Measurements from ENCODE around the gene PIP4K2A. TPM values are rescaled to one million over a fixed set of nuclear protein-coding genes. Genes with fewer than 3 reads are reported as not detected.
A peak's percentile ranks its signal among the peaks of the same experiment; 100 is the strongest.

The PIP4K2A gene
- total RNA-seq, 2 experiments from 2014 or later, result 108 to 115 TPM

GRCh38 chr10:22601618-22602017 lies 112.8 kb downstream of the PIP4K2A start:
- CTCF ChIA-PET, result interaction anchor here (1.0 to 4.8 kb wide), 5 partner anchors 10 to 53 kb away, joined by 3 to 24 read pairs (median 4); no protein-coding TSS in a partner anchor
- no peak for ATAC-seq

GRCh38 chr10:22599636-22600228 lies 114.6 kb downstream of the PIP4K2A start:
- Mint-ChIP-seq H3K9me3 (no peaks in the 10 kb centered on the region), H3K4me1 (ENCODE audit: low read depth) (peaks cover 83% of the 10 kb centered on the region), H3K4me3 (no peak overlapping the region), H3K27ac (peak overlapping the region; percentile 76), H3K36me3 (ENCODE audit: low read depth) (peaks cover 50% of the 10 kb centered on the region), H3K27me3 (no peaks in the 10 kb centered on the region)
- POLR2A ChIA-PET, result interaction anchor here (1.4 to 2.7 kb wide), 3 partner anchors 10 to 82 kb away, joined by 4 to 9 read pairs (median 8); no protein-coding TSS in a partner anchor
- no peak for TF ChIP-seq CTCF (IDR thresholded peaks at IDR 0.05)
- ATAC-seq (no peak), DNase-seq (no peak)
- intact Hi-C loops (cut with micrococcal nuclease), result loop anchor here (5.0 kb wide), 1 partner anchor 113 kb away; the partner anchor contains the start of gene PIP4K2A
- CTCF ChIA-PET, result interaction anchor here (0.9 to 4.8 kb wide), 6 partner anchors 9 to 389 kb away, joined by 3 to 24 read pairs (median 3); no protein-coding TSS in a partner anchor

More at GRCh38 chr10:22601618-22602017, 112.8 kb downstream of the PIP4K2A start:
- DNase-seq, result no peak
- peaks cover 54% of the 10 kb centered on the region for H3K36me3 Mint-ChIP-seq (ENCODE audit: low read depth)
- no peak for TF ChIP-seq CTCF (IDR thresholded peaks at IDR 0.05)
- POLR2A ChIA-PET, result interaction anchor here (1.3 to 2.7 kb wide), 5 partner anchors 10 to 95 kb away, joined by 3 to 11 read pairs (median 8); no protein-coding TSS in a partner anchor
- peak overlapping the region; percentile 85 for H3K27ac Mint-ChIP-seq
- intact Hi-C loops (cut with micrococcal nuclease), result loop anchor here (5.0 kb wide), 1 partner anchor 111 kb away; the partner anchor contains the start of gene PIP4K2A
- no peaks in the 10 kb centered on the region for H3K27me3 Mint-ChIP-seq
- no peaks in the 10 kb centered on the region for H3K9me3 Mint-ChIP-seq
- peaks cover 91% of the 10 kb centered on the region for H3K4me1 Mint-ChIP-seq (ENCODE audit: low read depth)
- no peak overlapping the region for H3K4me3 Mint-ChIP-seq

- no peaks in the 10 kb centered on the region for H3K9me3 Mint-ChIP-seq
- intact Hi-C loops (cut with micrococcal nuclease), result no loop called here
- peak; percentile 37 for ATAC-seq
- POLR2A ChIA-PET, result interaction anchor here (1.1 to 2.2 kb wide), 3 partner anchors 11 to 25 kb away, joined by 3 to 8 read pairs (median 4); no protein-coding TSS in a partner anchor
- DNase-seq, result no peak
- no peak overlapping the region for H3K4me3 Mint-ChIP-seq
- CTCF ChIA-PET, result interaction anchor here (1.0 to 4.8 kb wide), 5 partner anchors 12 to 390 kb away, joined by 3 to 24 read pairs (median 3); no protein-coding TSS in a partner anchor
- no peaks in the 10 kb centered on the region for H3K27me3 Mint-ChIP-seq
- H3K27ac Mint-ChIP-seq, result peak overlapping the region; percentile 75
- no peak for TF ChIP-seq CTCF (IDR thresholded peaks at IDR 0.05)
- H3K36me3 Mint-ChIP-seq (ENCODE audit: low read depth), result peaks cover 44% of the 10 kb centered on the region
- peaks cover 79% of the 10 kb centered on the region for H3K4me1 Mint-ChIP-seq (ENCODE audit: low read depth)
These were observed 115.3 kb downstream of the PIP4K2A start for GRCh38 chr10:22599048-22599561.

GRCh38 chr10:22598478-22598877 lies 115.9 kb downstream of the PIP4K2A start:
- POLR2A ChIA-PET, result interaction anchor here (0.9 to 1.1 kb wide), 2 partner anchors 12 to 26 kb away, joined by 3 read pairs; no protein-coding TSS in a partner anchor
- H3K27ac Mint-ChIP-seq, result peak overlapping the region; percentile 80
- CTCF ChIA-PET, result interaction anchor here (1.2 to 4.8 kb wide), 2 partner anchors 13 to 24 kb away, joined by 4 to 24 read pairs; no protein-coding TSS in a partner anchor
- intact Hi-C loops (cut with micrococcal nuclease), result no loop called here
- TF ChIP-seq CTCF (IDR thresholded peaks at IDR 0.05), result no peak
- H3K4me3 Mint-ChIP-seq, result no peak overlapping the region
- ATAC-seq, result no peak
- no peaks in the 10 kb centered on the region for H3K27me3 Mint-ChIP-seq
- H3K9me3 Mint-ChIP-seq, result no peaks in the 10 kb centered on the region
- peaks cover 79% of the 10 kb centered on the region for H3K4me1 Mint-ChIP-seq (ENCODE audit: low read depth)
- no peak for DNase-seq
- H3K36me3 Mint-ChIP-seq (ENCODE audit: low read depth), result peaks cover 42% of the 10 kb centered on the region

Measured in activated CD8-positive, alpha-beta T cell treated with anti-CD3 and anti-CD28 coated beads for 36 hours (primary cell).